Thyroid gland (tissue), 4 donors: Measurements from ENCODE around the gene TFCP2L1.

Source experiments
- POLR2A ChIP-seq, 2 donors: fragments of 450-650 bp; IDR thresholded peaks; one replicate each; pipeline ENCODE4 v1.6.1; 2017; ENCODE audit warnings: antibody characterized with exemption in 2 of 2, mild to moderate bottlenecking in 2 of 2, moderate library complexity in 1 of 2
- TF ChIP-seq, protein P1 (sequence below), 6 experiments: fragments of 200-600 bp in 3 of 6; fragments of 450-650 bp in 3 of 6; sonication (generic) in 3 of 6; IDR thresholded peaks; one replicate each; pipeline ENCODE4 v1.5.1; 2016 to 2019; ENCODE audit warnings: antibody characterized with exemption in 6 of 6, mild to moderate bottlenecking in 2 of 6, inconsistent platforms in 1 of 6, moderate library complexity in 1 of 6

DNA sequence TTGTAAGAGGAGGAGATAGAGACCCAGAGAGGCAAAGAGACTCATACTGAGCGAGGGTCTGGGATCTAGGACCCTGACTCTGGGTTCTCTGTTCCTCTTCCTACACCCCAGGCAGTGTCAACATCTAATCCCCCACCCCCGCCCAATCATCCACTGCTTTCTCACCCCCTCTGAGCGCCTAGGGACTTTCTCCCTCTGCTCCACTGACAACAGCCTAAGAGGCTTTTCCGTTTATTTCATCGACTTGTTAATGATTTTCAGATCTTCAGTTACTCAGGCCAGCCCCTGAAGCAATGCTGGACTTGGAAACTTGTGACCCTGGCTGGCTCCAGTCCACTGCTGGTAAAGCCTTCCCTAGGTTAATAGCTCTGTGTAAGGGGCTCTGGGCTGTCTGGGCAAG, 65.1 kb downstream of the TFCP2L1 start:
- TF ChIP-seq, protein P1, sequence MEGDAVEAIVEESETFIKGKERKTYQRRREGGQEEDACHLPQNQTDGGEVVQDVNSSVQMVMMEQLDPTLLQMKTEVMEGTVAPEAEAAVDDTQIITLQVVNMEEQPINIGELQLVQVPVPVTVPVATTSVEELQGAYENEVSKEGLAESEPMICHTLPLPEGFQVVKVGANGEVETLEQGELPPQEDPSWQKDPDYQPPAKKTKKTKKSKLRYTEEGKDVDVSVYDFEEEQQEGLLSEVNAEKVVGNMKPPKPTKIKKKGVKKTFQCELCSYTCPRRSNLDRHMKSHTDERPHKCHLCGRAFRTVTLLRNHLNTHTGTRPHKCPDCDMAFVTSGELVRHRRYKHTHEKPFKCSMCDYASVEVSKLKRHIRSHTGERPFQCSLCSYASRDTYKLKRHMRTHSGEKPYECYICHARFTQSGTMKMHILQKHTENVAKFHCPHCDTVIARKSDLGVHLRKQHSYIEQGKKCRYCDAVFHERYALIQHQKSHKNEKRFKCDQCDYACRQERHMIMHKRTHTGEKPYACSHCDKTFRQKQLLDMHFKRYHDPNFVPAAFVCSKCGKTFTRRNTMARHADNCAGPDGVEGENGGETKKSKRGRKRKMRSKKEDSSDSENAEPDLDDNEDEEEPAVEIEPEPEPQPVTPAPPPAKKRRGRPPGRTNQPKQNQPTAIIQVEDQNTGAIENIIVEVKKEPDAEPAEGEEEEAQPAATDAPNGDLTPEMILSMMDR (IDR thresholded peaks at IDR 0.05) = no peak
- TF ChIP-seq POLR2A (IDR thresholded peaks at IDR 0.05) = no peak
